Tibial artery (tissue), 4 donors: ENCODE results near the gene SPG11.

Experiments
- DNase-seq, 2 donors: peaks; one replicate each; pipeline ENCODE4 v3.0.0-alpha.2; 2019
- H3K27ac ChIP-seq, 2 donors: fragments of 200-600 bp; sonication (generic) in 1 of 2; 1 replicate in 1 of 2; 2 replicates in 1 of 2; pipeline ENCODE4 v1.5.1; 2018 to 2019; ENCODE audit warnings: mild to moderate bottlenecking in 1 of 2
- H3K27me3 ChIP-seq, 2 donors: fragments of 200-600 bp; sonication (generic) in 1 of 2; one replicate each; pipeline versions ENCODE4 v1.5.1 to v1.6.0; 2016 to 2019
- H3K36me3 ChIP-seq, 3 donors: fragments of 200-600 bp; sonication (generic) in 2 of 3; one replicate each; pipeline ENCODE4 v1.5.1; 2016 to 2019; ENCODE audit warnings: mild to moderate bottlenecking in 2 of 3
- H3K4me1 ChIP-seq, 4 donors: fragments of 200-600 bp; sonication (generic) in 2 of 4; 1 replicate in 3 of 4; 2 replicates in 1 of 4; pipeline ENCODE4 v1.5.1; 2016 to 2019
- H3K4me3 ChIP-seq, 2 donors: fragments of 200-600 bp; sonication (generic) in 1 of 2; 1 replicate in 1 of 2; 2 replicates in 1 of 2; pipeline ENCODE4 v1.5.1; 2018 to 2019; ENCODE audit warnings: mild to moderate bottlenecking in 2 of 2
- H3K9me3 ChIP-seq, 3 donors: fragments of 200-600 bp; sonication (generic) in 1 of 3; one replicate each; pipeline ENCODE4 v1.5.1; 2016 to 2019
- CTCF ChIP-seq, 2 experiments: fragments of 200-600 bp in 1 of 2; fragments of 450-650 bp in 1 of 2; IDR thresholded peaks; one replicate each; pipeline ENCODE4 v1.5.1; 2017 to 2019; ENCODE audit warnings: antibody characterized with exemption in 2 of 2, mild to moderate bottlenecking in 1 of 2, moderate library complexity in 1 of 2
- intact Hi-C: fragments of 100-400 bp; cut with DNase I; formaldehyde crosslinking; loops from one replicate; pipeline ENCODE4 v1.15.0; 2023; ENCODE audit warnings: low total_unique reads

Gene SPG11

DNA sequence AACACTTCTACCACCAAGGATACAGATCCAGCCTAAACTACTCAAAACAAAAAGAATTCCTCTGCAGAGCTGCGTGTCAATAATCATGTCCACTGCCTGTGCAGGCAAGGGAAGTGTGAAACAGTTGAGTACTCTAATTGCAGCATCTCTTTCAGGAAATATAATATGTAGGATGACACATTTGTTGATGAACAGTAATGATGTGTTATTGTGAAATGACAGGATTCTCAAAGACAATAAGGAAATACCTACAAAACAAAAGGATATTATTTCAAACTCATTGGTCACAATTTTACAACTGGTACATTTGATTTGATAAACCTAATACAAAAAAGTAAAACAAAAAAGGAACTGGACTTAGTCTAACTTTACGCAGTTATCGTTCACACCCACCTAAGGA is 4.4 kb downstream of the SPG11 start:
- H3K27me3 ChIP-seq = no peaks in the 10 kb centered on the region
- H3K27ac ChIP-seq = no peak overlapping the region

GRCh38 chr15:44657378-44657777 is 6.1 kb downstream of the SPG11 start:
- Histone ChIP-seq H3K27ac (no peak overlapping the region), H3K36me3 (peaks cover 29 to 72% (median 60%) of the 10 kb centered on the region in 3 donors), H3K4me1 (peaks cover 0 to 8% (median 4%) of the 10 kb centered on the region in 4 donors), H3K27me3 (no peaks in the 10 kb centered on the region), H3K4me3 (no peak overlapping the region), H3K9me3 (no peaks in the 10 kb centered on the region)
- intact Hi-C loops = no loop called here
- TF ChIP-seq CTCF (IDR thresholded peaks at IDR 0.05) = no peak
- DNase-seq = no peak

More for the DNA sequence above, 4.4 kb downstream of the SPG11 start:
- intact Hi-C loops = no loop called here
- Histone ChIP-seq H3K9me3 (no peaks in the 10 kb centered on the region), H3K4me1 (peaks cover 0 to 14% (median 6%) of the 10 kb centered on the region in 4 donors), H3K4me3 (no peak overlapping the region), H3K36me3 (peaks cover 29 to 56% (median 52%) of the 10 kb centered on the region in 3 donors)
- no peak for TF ChIP-seq CTCF (IDR thresholded peaks at IDR 0.05)
- no peak for DNase-seq

DNA sequence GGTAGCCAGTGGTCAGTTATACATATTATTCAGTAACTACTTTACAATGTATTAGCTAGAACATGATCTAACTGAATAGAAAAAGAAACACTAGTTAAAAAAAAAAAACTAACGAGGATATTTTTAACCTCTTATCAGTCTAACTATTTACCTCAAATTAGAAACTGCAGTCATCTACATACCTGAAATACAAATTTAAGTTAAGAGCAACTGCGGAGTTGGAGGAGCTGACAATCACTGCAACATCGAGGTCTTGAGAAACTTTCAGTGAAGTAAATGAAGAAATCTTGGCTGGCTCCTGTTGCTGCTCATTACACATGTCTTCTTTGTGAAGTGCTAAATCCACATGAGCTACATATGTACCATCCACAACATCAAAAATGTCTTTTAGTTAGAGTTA is 6.5 kb downstream of the SPG11 start:
- peaks cover 31 to 76% (median 61%) of the 10 kb centered on the region in 3 donors for H3K36me3 ChIP-seq
- no peak for DNase-seq
- H3K4me3 ChIP-seq = no peak overlapping the region
- H3K4me1 ChIP-seq = peaks cover 0 to 3% (median 1%) of the 10 kb centered on the region in 4 donors
- intact Hi-C loops = no loop called here
- H3K27ac ChIP-seq = no peak overlapping the region
- no peaks in the 10 kb centered on the region for H3K9me3 ChIP-seq
- H3K27me3 ChIP-seq = no peaks in the 10 kb centered on the region
- TF ChIP-seq CTCF (IDR thresholded peaks at IDR 0.05) = no peak

DNA sequence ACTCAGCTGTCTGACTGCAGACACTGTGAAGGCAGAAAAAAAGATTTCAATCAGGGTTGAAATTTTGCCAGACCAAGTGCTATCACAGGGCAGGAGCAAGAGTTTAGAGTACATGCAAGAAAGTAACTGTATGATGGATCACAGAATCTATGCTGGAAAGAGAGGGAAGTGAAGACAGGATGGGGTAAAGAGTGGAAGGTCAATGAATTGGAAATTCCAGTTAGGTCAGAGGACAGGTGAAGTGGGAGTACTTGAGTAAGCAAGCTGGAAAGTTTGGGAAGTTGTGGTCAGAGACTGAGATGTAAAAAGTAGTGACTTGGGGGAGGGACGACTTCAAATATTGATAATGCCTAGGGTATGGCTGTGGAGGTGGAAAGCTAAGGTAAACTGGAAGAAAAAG is 7.2 kb downstream of the SPG11 start:
- no peaks in the 10 kb centered on the region for H3K27me3 ChIP-seq
- H3K9me3 ChIP-seq = no peaks in the 10 kb centered on the region
- H3K4me3 ChIP-seq = no peak overlapping the region
- no peak for DNase-seq
- no peaks in the 10 kb centered on the region for H3K4me1 ChIP-seq
- TF ChIP-seq CTCF (IDR thresholded peaks at IDR 0.05) = no peak
- intact Hi-C loops = no loop called here
- no peak overlapping the region for H3K27ac ChIP-seq
- H3K36me3 ChIP-seq = peaks cover 37 to 82% (median 67%) of the 10 kb centered on the region in 3 donors

DNA sequence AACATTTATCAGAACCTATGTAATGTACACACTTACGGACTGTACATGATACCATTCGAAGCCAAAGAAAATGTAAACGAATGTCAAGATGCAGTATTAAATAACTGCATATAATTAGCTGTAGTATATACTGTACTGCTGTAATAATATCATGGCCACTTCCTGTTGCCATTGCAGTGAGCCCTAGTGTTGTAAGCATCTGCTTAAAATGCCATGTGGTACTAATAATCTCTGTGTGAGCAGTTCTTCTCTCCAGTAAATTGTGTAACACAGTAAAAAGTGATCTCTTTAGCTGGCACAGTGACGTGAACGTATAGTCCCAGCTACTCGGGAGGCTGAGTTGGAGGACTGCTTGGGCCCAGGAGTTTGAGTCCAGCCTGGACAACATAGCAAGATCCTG is 8.6 kb downstream of the SPG11 start:
- no peak overlapping the region for H3K27ac ChIP-seq

More for the DNA sequence above, 8.6 kb downstream of the SPG11 start:
- no peak for DNase-seq
- Histone ChIP-seq H3K27me3 (no peaks in the 10 kb centered on the region), H3K4me3 (no peak overlapping the region), H3K9me3 (no peaks in the 10 kb centered on the region), H3K36me3 (peaks cover 49 to 97% (median 80%) of the 10 kb centered on the region in 3 donors), H3K4me1 (no peaks in the 10 kb centered on the region)
- intact Hi-C loops = no loop called here
- TF ChIP-seq CTCF (IDR thresholded peaks at IDR 0.05) = no peak
